Measurements from ENCODE around the gene PLCH1.

- no peak for TF ChIP-seq HMGXB4 (CRISPR knock-in tag; IDR thresholded peaks at IDR 0.05)
- TF ChIP-seq ZNF416 (CRISPR knock-in tag; IDR thresholded peaks at IDR 0.05) = no peak
- no peak for TF ChIP-seq CTCF (IDR thresholded peaks at IDR 0.05)
- TF ChIP-seq SP1 (CRISPR knock-in tag; conservative IDR thresholded peaks at IDR 0.05) = no peak
- no peak for TF ChIP-seq ATF3 (CRISPR knock-in tag; conservative IDR thresholded peaks at IDR 0.05)
- no peak for TF ChIP-seq SMAD4 (CRISPR knock-in tag; IDR thresholded peaks at IDR 0.05)
- TF ChIP-seq ZNF671 (CRISPR knock-in tag; IDR thresholded peaks at IDR 0.05) = no peak
- TF ChIP-seq EMX1 (CRISPR knock-in tag; IDR thresholded peaks at IDR 0.05) = no peak
- TF ChIP-seq PRDM15 (CRISPR knock-in tag; IDR thresholded peaks at IDR 0.05) = no peak
These were observed 242.2 kb downstream of the PLCH1 start for GRCh38 chr3:155502630-155503029.
